GM10847 (cell line): ENCODE data around the gene IFT57.

Source experiments
- POLR2A ChIP-seq: IDR thresholded peaks from 2 replicates; pipeline ENCODE4 v1.6.1; 2011; ENCODE audit not compliant: insufficient read length; ENCODE audit errors: extremely low read depth

The IFT57 gene

DNA sequence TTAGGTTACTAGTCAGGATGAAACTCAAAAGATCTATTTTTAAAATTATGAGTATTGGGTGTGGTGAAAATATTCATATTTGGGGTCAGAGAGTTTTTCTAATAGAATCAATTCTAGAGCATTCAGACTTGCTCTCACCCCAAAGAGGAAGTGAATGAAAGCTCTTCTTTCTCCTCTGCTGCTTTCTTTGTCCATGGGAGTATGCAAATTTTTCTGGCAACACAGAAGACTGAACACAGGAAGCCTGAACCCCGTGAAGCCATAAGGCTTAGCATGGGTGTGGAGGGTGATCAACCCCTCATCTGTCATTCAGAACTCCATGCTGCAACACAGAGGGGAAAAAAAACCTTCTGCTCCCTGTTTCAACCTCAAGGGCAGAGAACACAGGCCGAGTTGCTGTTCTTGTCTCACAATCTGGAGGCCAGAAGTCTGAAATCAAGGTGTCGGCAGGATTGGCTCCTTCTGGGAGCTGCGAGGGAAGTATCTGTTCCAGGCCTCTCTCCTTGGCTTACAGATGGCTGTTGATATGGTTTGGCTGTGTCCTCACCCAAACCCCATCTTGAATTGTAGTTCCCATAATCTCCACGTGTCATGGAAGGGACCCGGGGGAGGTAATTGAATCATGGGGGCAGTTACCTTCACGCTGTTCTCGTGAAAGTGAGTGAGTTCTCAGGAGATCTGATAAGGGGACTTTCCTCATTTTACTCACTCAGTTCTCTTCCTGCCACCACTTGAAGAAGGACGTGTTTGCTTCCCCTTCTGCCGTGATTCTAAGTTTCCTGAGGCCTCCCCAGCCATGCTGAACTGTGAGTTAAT is 97.7 kb downstream of the IFT57 start:
- TF ChIP-seq POLR2A, result no peak

DNA sequence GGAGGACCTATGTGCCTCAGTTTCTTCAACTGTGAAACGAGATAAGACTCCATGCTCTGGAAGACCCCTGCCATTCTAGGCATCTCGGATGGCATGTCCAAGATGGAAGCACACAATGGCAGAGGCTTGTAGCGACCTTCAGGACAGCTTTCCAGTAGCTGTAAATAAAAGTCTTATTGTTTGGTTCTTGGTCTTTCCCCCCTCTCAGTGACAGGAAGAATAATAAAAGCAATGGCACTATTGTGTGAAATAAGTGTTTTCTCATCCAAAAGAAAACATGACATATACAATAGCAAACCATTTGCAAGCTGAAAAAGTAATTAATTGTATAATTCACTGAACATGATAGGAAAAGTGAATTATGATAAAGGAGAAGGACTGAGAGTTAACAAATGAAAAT is 98.9 kb downstream of the IFT57 start:
- no peak for TF ChIP-seq POLR2A

DNA sequence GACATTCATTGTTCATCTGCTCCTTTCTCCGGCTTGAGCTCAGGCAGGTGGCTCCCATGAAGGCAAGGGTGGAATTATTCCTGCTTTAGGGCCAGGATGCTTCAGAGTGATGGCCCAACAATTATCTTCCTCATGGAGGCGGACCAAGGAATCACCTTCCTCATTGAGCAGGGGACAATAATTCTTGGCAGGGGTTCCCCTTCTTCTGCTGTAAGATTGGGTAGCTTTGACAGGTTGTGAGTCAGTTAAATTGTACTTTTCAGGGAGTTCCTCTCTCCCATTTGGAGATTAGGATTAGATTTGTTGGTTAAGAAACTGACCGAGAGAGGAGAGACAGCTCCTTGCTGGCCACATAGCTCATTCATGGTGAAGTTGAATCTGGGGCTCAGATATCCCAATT is 99.9 kb downstream of the IFT57 start:
- TF ChIP-seq POLR2A, result no peak

DNA sequence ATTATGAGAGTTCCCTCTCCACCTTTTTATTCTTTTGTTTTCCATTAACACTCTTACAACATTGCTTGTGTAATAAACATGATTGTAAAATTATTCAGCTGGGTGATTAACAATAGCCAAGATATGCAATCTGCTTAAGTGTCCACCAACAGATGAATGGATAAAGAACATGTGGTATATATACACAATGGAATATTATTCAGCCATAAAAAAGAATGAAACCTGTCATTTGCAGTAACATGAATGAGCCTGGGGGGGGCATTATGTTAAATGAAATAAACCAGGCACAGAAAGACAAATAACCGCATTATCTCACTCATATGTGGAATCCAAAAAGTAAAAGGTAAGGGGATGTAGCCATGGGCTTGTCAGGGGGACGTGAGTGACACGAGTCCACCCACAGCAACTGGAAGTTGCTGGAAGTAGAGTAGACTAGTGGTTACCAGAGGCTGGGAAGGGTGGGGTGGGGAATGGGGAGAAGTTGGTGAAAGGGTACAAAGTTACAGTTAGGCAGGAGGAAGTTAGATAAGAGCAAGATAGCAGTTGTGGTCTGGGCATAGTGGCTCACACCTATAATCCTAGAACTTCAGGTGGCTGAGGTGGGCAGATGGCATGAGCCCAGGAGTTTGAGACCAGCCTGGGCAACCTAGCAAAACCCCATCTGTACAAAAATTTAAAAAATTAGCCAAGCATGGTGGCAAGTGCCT is 102.7 kb downstream of the IFT57 start:
- TF ChIP-seq POLR2A, result no peak

DNA sequence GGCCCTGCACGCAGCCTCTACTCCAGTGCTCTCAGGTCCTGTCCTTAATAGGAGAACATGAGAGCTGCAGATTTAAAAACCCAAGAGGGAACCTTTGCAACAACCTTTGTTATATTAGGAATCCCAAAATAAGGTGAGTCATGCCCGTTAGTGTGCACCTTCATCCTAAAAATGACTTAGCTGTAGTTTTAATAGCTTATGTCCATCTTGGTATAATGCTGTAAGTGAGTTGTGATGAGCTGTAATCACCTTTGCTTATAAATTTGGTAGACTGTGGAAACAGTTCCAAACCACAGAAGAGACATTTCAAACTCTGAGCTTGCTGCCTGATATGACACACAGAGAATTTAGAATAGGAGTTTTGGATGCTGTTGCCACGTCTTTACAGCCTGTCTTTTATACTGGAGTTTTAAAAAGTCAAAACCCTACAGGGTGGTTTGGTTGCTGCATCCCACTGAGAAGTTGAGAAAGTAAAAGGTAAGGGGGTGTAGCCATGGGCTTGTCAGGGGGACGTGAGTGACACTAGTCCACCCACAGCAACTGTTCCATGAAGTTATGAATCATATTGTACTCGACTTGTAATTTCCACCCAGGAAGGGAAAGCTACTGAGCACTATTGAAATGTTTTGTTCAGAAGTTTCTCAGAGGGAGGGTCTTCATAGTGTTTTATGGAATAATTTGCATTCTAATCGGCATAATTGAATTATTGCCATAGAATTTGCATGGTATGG is 104.0 kb downstream of the IFT57 start:
- TF ChIP-seq POLR2A, result no peak

DNA sequence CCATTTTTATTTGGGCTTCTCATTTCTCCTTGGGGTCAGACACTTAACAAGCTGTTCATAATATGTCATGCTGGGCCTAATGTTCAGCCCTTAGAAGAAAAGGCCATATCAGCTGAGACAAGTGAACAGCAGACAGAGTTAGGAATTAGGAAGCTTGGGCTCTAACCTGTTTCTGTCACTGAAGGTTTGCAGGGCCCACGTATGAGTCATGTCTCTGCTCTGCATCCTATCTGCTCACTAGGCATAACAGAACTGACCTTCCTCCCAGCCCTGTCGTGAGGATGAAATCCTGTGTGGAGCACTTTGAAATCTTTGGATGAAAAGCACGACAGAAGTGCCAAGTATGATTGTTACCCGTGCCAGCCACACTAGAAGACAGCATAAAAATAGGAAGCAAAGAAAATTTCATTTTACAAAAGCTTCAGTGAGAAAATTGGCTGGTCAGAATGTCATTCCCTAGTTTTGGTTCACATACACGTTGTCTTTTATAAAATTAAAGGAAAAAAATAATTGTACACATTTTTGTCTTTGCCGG is 104.9 kb downstream of the IFT57 start:
- TF ChIP-seq POLR2A, result no peak

- TF ChIP-seq POLR2A, result no peak
Measured at GRCh38 chr3:108114423-108115065, 107.7 kb downstream of the IFT57 start.

GRCh38 chr3:108113975-108114374 is 108.2 kb downstream of the IFT57 start:
- no peak for TF ChIP-seq POLR2A

- TF ChIP-seq POLR2A, result no peak
Measured at GRCh38 chr3:108110934-108111333, 111.3 kb downstream of the IFT57 start.
